Measurements from ENCODE around the gene ATXN1.
"Not testable (repeated sequence)": the region's sequence is repeated elsewhere in the genome, so short reads cannot be mapped to it uniquely, and the experiment has no call there.

GRCh38 chr6:16614143-16614542 is 147.1 kb downstream of the ATXN1 start:
- not testable (repeated sequence) for TF ChIP-seq CTCF (conservative IDR thresholded peaks at IDR 0.05; ENCODE audit: low read depth, low read length); EZH2 (IDR thresholded peaks at IDR 0.05; ENCODE audit: borderline replicate concordance, low read depth, low read length, poor library complexity, severe bottlenecking)
